Upper lobe of left lung (tissue), 6 donors: Measurements from ENCODE around the gene VAMP4. TPM values are rescaled to one million over a fixed set of nuclear protein-coding genes. Genes with fewer than 3 reads are reported as not detected.

Source experiments
- ATAC-seq, 2 donors: fragments of 200-7000 bp; cut with Tn5 transposase; one replicate each; pipeline ENCODE4 v1.9.1; 2022; ENCODE audit warnings: mild to moderate bottlenecking in 2 of 2, moderate library complexity in 2 of 2; ENCODE audit not compliant: low FRiP score in 2 of 2
- DNase-seq, 2 donors: peaks; one replicate each; pipeline ENCODE4 v3.0.0-alpha.2; 2019 to 2020
- H3K27ac ChIP-seq, 4 donors: fragments of 200-600 bp; sonication (generic); one replicate each; pipeline ENCODE4 v1.5.1; 2016 to 2019
- H3K27me3 ChIP-seq, 4 donors: fragments of 200-600 bp; sonication (generic); one replicate each; pipeline ENCODE4 v1.5.1; 2017 to 2019
- H3K36me3 ChIP-seq, 4 donors: fragments of 200-600 bp; sonication (generic); one replicate each; pipeline ENCODE4 v1.5.1; 2016 to 2019
- H3K4me1 ChIP-seq, 4 donors: fragments of 200-600 bp; sonication (generic); one replicate each; pipeline ENCODE4 v1.5.1; 2018 to 2019
- H3K4me3 ChIP-seq, 4 donors: fragments of 200-600 bp; sonication (generic); one replicate each; pipeline ENCODE4 v1.5.1; 2017 to 2019; ENCODE audit warnings: mild to moderate bottlenecking in 2 of 4, moderate library complexity in 1 of 4
- H3K9me3 ChIP-seq, 4 donors: fragments of 200-600 bp; sonication (generic); one replicate each; pipeline ENCODE4 v1.5.1; 2018 to 2019
- CTCF ChIP-seq, 6 experiments: fragments of 450-650 bp in 4 of 6; fragments of 200-600 bp in 2 of 6; sonication (generic) in 2 of 6; IDR thresholded peaks; one replicate each; pipeline ENCODE4 v1.5.1; 2016 to 2019; ENCODE audit warnings: antibody characterized with exemption in 6 of 6
- EP300 ChIP-seq, 4 donors: sonication (generic); formaldehyde crosslinking; IDR thresholded peaks; one replicate each; pipeline ENCODE4 v1.5.1; 2017; ENCODE audit warnings: antibody characterized with exemption in 4 of 4, control low read depth in 2 of 4
- POLR2A ChIP-seq, 4 donors: fragments of 450-650 bp; IDR thresholded peaks; one replicate each; pipeline ENCODE4 v1.5.1; 2016 to 2017; ENCODE audit warnings: antibody characterized with exemption in 4 of 4, mild to moderate bottlenecking in 2 of 4
- POLR2AphosphoS5 ChIP-seq, 2 donors: sonication (generic); formaldehyde crosslinking; IDR thresholded peaks; one replicate each; pipeline ENCODE4 v1.5.1; 2017; ENCODE audit warnings: antibody characterized with exemption in 2 of 2
- WGBS, 2 donors: methylation state at CpG; one replicate each; pipeline ENCODE4 v1.1.5; 2017 to 2018; 5-methylcytosine and 5-hydroxymethylcytosine counted together
- total RNA-seq, 6 donors: library from RNA; depleted of rRNA in 4 of 6; stranded (reverse); fragments of >200 nt in 4 of 6; gene quantifications; one replicate each; pipeline versions ENCODE4 v1.1.0 to v1.2.1, GENCODE V29; 2016 to 2021
- donor health status: DM: no; HTN: no; CAD: no; lungs with moderate emphysema.
- donor health status: DM: no; HTN: yes; CAD: no; lungs with severe emphysema.

VAMP4 gene
- total RNA-seq, 6 donors from 2014 or later, result 11.5 to 17.9 (median 13.4) TPM

- H3K36me3 ChIP-seq, result peaks cover 2 to 30% (median 18%) of the 10 kb centered on the region in 4 donors
- H3K4me1 ChIP-seq, result peaks cover 26 to 43% (median 31%) of the 10 kb centered on the region in 4 donors
- WGBS, 2 donors, result 0 to 1% methylated on average over 44 to 52 of the region's 57 CpGs
- no peaks in the 10 kb centered on the region for H3K27me3 ChIP-seq
- TF ChIP-seq POLR2A (IDR thresholded peaks at IDR 0.05) (peak in 3 of 4 donors; percentile 73 to 97 (median 93)), EP300 (IDR thresholded peaks at IDR 0.05) (peak in 1 of 4 donors; percentile 46), CTCF (IDR thresholded peaks at IDR 0.05) (peak in 1 of 6 experiments; percentile 18), POLR2AphosphoS5 (IDR thresholded peaks at IDR 0.05) (peak; percentile 76 to 95)
- peak within 1 kb of the TSS; percentile 75 to 97 (median 85) for H3K4me3 ChIP-seq
- peak; percentile 98 to 99 for DNase-seq
- H3K27ac ChIP-seq, result peak within 1 kb of the TSS; percentile 86 to 93 (median 89)
- ATAC-seq, result peak; percentile 100
- no peaks in the 10 kb centered on the region for H3K9me3 ChIP-seq
Measured at GRCh38 chr1:171781176-171781875, 39.5 kb upstream of the VAMP4 start, which contains the start of gene METTL13. Gene METTL13, plus strand, starts transcription at chr1:171781660. Its CDS starts 308 bp downstream, at chr1:171781968.

GRCh38 chr1:171780583-171781175, 38.8 kb upstream of the VAMP4 start:
- TF ChIP-seq POLR2AphosphoS5 (IDR thresholded peaks at IDR 0.05) (no peak), CTCF (IDR thresholded peaks at IDR 0.05) (no peak), EP300 (IDR thresholded peaks at IDR 0.05) (no peak), POLR2A (IDR thresholded peaks at IDR 0.05) (no peak)

GRCh38 chr1:171772312-171772711, 30.4 kb upstream of the VAMP4 start:
- DNase-seq, result no peak
- H3K4me1 ChIP-seq, result peaks cover 0 to under 1% (median 0%) of the 10 kb centered on the region in 4 donors
- no peaks in the 10 kb centered on the region for H3K27me3 ChIP-seq
- no peak overlapping the region for H3K27ac ChIP-seq
- TF ChIP-seq EP300 (IDR thresholded peaks at IDR 0.05), result no peak
- ATAC-seq, result no peak
- no peaks in the 10 kb centered on the region for H3K36me3 ChIP-seq
- 93 to 97% methylated on average over 2 of the region's 2 CpGs for WGBS, 2 donors
- no peak overlapping the region for H3K4me3 ChIP-seq
- no peaks in the 10 kb centered on the region for H3K9me3 ChIP-seq

More at GRCh38 chr1:171780583-171781175, 38.8 kb upstream of the VAMP4 start:
- DNase-seq (no peak), ATAC-seq (no peak)
- Histone ChIP-seq H3K9me3 (no peaks in the 10 kb centered on the region), H3K27ac (peak overlapping the region; percentile 86 to 93 (median 89)), H3K27me3 (no peaks in the 10 kb centered on the region), H3K4me1 (peaks cover 26 to 43% (median 31%) of the 10 kb centered on the region in 4 donors), H3K4me3 (peak overlapping the region; percentile 35 to 97 (median 78)), H3K36me3 (peaks cover 0 to 24% (median 12%) of the 10 kb centered on the region in 4 donors)
- 39 to 40% methylated on average over 11 of the region's 11 CpGs for WGBS, 2 donors

- Histone ChIP-seq H3K4me3 (no peak overlapping the region), H3K27ac (no peak overlapping the region), H3K4me1 (peaks cover 0 to 4% (median 0%) of the 10 kb centered on the region in 4 donors), H3K36me3 (no peaks in the 10 kb centered on the region), H3K9me3 (no peaks in the 10 kb centered on the region), H3K27me3 (no peaks in the 10 kb centered on the region)
- WGBS, 2 donors, result 80 to 85% methylated on average over 1 of the region's 1 CpG
- DNase-seq (no peak), ATAC-seq (no peak)
- TF ChIP-seq CTCF (IDR thresholded peaks at IDR 0.05), result no peak
- TF ChIP-seq EP300 (IDR thresholded peaks at IDR 0.05), result no peak
- TF ChIP-seq POLR2A (IDR thresholded peaks at IDR 0.05), result no peak
- no peak for TF ChIP-seq POLR2AphosphoS5 (IDR thresholded peaks at IDR 0.05)
Measured at GRCh38 chr1:171769754-171770153, 27.9 kb upstream of the VAMP4 start.

GRCh38 chr1:171769171-171769570, 27.3 kb upstream of the VAMP4 start:
- no peaks in the 10 kb centered on the region for H3K27me3 ChIP-seq
- TF ChIP-seq POLR2AphosphoS5 (IDR thresholded peaks at IDR 0.05) (no peak), POLR2A (IDR thresholded peaks at IDR 0.05) (no peak), CTCF (IDR thresholded peaks at IDR 0.05) (no peak), EP300 (IDR thresholded peaks at IDR 0.05) (no peak)
- H3K27ac ChIP-seq, result no peak overlapping the region
- no peak for ATAC-seq
- 62 to 79% methylated on average over 3 of the region's 3 CpGs for WGBS, 2 donors
- H3K4me3 ChIP-seq, result no peak overlapping the region
- no peak for DNase-seq
- H3K9me3 ChIP-seq, result no peaks in the 10 kb centered on the region
- peaks cover 0 to 4% (median 0%) of the 10 kb centered on the region in 4 donors for H3K4me1 ChIP-seq
- H3K36me3 ChIP-seq, result no peaks in the 10 kb centered on the region
